ENCODE results near the gene EPB41L4B.

EPB41L4B gene

GRCh38 chr9:109199676-109200075 lies 121.2 kb downstream of the EPB41L4B start:
- no peak for DNase-seq (ENCODE audit: low read depth)

GRCh38 chr9:109198736-109199382 lies 122.0 kb downstream of the EPB41L4B start:
- DNase-seq (ENCODE audit: low read depth): no peak

GRCh38 chr9:109193974-109194556 lies 126.8 kb downstream of the EPB41L4B start:
- peak; percentile 49 for DNase-seq (ENCODE audit: low read depth)

- DNase-seq (ENCODE audit: low read depth): peak; percentile 10
These were observed 128.0 kb downstream of the EPB41L4B start for GRCh38 chr9:109192732-109193361.

- DNase-seq (ENCODE audit: low read depth): no peak
These were observed 129.1 kb downstream of the EPB41L4B start for GRCh38 chr9:109191746-109192145.

GRCh38 chr9:109190151-109190550 lies 130.7 kb downstream of the EPB41L4B start:
- peak; percentile 41 for DNase-seq (ENCODE audit: low read depth)

GRCh38 chr9:109186857-109187520 lies 133.9 kb downstream of the EPB41L4B start:
- DNase-seq (ENCODE audit: low read depth): no peak

GRCh38 chr9:109182940-109183798 lies 137.7 kb downstream of the EPB41L4B start:
- peak; percentile 32 for DNase-seq (ENCODE audit: low read depth)

- DNase-seq (ENCODE audit: low read depth): no peak
These were observed 138.3 kb downstream of the EPB41L4B start for GRCh38 chr9:109182550-109182939.

GRCh38 chr9:109181284-109181683 lies 139.6 kb downstream of the EPB41L4B start:
- DNase-seq (ENCODE audit: low read depth): no peak

- no peak for DNase-seq (ENCODE audit: low read depth)
These were observed 140.9 kb downstream of the EPB41L4B start for GRCh38 chr9:109179801-109180523.

- no peak for DNase-seq (ENCODE audit: low read depth)
These were observed 143.9 kb downstream of the EPB41L4B start for GRCh38 chr9:109176963-109177362.

GRCh38 chr9:109176386-109176785 lies 144.5 kb downstream of the EPB41L4B start:
- DNase-seq (ENCODE audit: low read depth): no peak

GRCh38 chr9:109172935-109173334 lies 147.9 kb downstream of the EPB41L4B start:
- no peak for DNase-seq (ENCODE audit: low read depth)

- DNase-seq (ENCODE audit: low read depth): peak; percentile 22
These were observed 148.9 kb downstream of the EPB41L4B start for GRCh38 chr9:109171926-109172325.

- no peak for DNase-seq (ENCODE audit: low read depth)
These were observed 152.7 kb downstream of the EPB41L4B start for GRCh38 chr9:109168170-109168569.

GRCh38 chr9:109167716-109168115 lies 153.1 kb downstream of the EPB41L4B start:
- no peak for DNase-seq (ENCODE audit: low read depth)

- DNase-seq (ENCODE audit: low read depth): peak; percentile 5
These were observed 153.9 kb downstream of the EPB41L4B start, which contains the start of gene FRRS1L for GRCh38 chr9:109166771-109167601. Gene FRRS1L, minus strand, starts transcription at chr9:109167249. Its CDS starts 111 bp downstream, at chr9:109167138.

- no peak for DNase-seq (ENCODE audit: low read depth)
These were observed 154.6 kb downstream of the EPB41L4B start for GRCh38 chr9:109166171-109166770.

- DNase-seq (ENCODE audit: low read depth): no peak
These were observed 156.8 kb downstream of the EPB41L4B start for GRCh38 chr9:109164042-109164441.

All from iris pigment epithelial cell (primary cell).